LNCAP (cell line): Measurements from ENCODE around the gene KCTD8.

Experiments
- TF ChIP-seq, protein P1 (sequence below): fragments of 450-650 bp; IDR thresholded peaks from 2 replicates; pipeline ENCODE4 v1.5.1; 2017; ENCODE audit warnings: mild to moderate bottlenecking

The KCTD8 gene

DNA sequence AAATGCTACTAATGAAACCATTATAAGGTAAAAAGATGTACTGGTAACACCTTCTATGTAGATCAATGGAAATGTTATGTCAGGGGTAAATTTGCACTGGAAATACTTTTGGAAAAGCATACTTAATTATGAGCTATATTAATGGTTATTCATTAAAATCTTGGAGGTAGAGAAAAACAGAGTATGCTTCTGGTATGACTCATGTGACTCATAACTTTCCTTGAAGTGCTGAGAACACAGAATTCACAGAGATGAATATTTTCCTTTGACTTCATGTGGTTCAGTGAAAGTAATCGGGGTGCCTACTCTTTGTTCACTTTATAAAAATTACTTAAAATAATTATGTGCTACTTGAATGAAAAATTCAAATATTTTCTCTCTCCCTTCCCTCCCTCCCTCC is 254.2 kb downstream of the KCTD8 start:
- TF ChIP-seq, protein P1, sequence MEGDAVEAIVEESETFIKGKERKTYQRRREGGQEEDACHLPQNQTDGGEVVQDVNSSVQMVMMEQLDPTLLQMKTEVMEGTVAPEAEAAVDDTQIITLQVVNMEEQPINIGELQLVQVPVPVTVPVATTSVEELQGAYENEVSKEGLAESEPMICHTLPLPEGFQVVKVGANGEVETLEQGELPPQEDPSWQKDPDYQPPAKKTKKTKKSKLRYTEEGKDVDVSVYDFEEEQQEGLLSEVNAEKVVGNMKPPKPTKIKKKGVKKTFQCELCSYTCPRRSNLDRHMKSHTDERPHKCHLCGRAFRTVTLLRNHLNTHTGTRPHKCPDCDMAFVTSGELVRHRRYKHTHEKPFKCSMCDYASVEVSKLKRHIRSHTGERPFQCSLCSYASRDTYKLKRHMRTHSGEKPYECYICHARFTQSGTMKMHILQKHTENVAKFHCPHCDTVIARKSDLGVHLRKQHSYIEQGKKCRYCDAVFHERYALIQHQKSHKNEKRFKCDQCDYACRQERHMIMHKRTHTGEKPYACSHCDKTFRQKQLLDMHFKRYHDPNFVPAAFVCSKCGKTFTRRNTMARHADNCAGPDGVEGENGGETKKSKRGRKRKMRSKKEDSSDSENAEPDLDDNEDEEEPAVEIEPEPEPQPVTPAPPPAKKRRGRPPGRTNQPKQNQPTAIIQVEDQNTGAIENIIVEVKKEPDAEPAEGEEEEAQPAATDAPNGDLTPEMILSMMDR: no peak

DNA sequence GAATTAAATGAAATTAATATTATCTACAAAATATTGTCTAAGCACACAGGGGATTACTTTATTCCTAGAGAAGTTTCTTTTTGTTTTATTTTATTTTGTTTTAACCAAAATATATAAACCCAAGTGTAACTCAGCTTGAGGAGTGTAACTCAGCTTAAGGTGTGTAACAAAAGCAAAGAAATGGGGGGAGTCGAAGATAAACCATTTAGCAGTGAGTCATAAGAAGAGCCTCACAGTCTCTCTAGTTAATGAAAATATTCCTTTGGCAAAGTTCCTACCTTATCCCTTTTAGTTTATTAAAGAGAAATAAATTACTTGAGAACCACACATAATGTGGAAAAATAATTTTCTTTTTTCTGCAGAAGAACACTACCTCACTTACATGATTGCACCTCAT is 261.8 kb downstream of the KCTD8 start:
- TF ChIP-seq, protein P1: no peak

GRCh38 chr4:44186096-44186849 is 262.3 kb downstream of the KCTD8 start:
- TF ChIP-seq, protein P1: no peak

- TF ChIP-seq, protein P1: no peak
These were observed 282.7 kb downstream of the KCTD8 start for GRCh38 chr4:44165938-44166337.

DNA sequence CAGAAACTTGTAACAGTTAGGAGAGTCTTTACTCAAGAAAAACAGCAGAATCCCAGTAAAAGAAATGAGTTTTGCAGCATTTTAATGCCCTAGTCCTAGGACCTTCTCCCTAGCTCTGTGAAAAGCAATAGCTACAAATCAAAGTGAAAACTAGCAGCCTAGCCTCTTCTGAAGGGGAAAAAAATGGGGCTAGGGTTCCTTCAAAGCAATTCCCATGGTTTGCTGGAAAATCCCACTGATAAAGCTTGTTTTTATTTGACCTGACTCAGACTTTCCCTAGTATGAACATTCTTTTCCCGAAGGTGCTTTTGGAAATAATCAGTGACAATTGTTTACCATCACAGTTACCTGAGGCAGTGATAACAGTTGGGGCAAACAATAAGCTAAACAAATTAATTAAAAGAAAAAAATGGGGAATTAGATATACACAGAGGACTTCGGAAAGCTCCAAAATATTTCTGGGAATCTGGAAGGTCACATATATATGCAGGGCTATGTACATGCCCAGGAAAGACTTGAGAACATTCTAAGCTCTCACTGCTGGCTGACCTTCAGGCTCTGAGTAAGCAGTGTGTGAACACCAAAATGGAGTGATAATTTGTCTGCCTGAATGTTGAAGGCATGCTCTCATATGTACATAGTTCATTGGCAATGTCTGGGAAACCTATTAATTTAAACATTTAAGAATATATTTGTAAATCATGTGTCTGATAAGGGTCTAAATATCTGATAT is 285.9 kb downstream of the KCTD8 start:
- TF ChIP-seq, protein P1: no peak

DNA sequence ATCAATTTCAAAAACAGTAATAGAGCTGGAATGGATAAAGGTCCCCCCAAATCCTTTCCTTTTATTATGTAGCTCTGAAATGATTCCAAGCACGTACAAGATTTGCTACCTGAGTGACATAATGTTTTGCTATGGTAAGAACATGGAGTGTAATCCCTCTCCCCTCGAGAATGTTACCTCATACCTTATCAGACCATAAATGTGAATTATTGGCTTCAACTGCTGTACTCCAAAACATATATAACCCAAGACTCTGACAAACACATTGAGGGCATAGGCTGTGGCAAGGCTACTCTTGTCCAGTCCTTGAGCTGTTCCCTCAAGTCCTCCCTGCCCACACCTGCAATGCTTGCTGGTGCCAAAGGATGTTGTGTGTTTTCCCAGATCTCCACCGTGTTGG is 286.9 kb downstream of the KCTD8 start:
- TF ChIP-seq, protein P1: no peak

GRCh38 chr4:44160776-44161367 is 287.7 kb downstream of the KCTD8 start:
- TF ChIP-seq, protein P1: no peak
